ENCODE measurements around the gene C22orf23.
"Not testable (repeated sequence)": the region's sequence is repeated elsewhere in the genome, so short reads cannot be mapped to it uniquely, and the experiment has no call there.

Gene C22orf23

GRCh38 chr22:37954686-37955085, 1.3 kb upstream of the C22orf23 start:
- no peak for DNase-seq (ENCODE audit: low read depth)

- DNase-seq (ENCODE audit: low read depth), result no peak
Measured at GRCh38 chr22:37953062-37953436, 352 bp downstream of the C22orf23 start.

DNA sequence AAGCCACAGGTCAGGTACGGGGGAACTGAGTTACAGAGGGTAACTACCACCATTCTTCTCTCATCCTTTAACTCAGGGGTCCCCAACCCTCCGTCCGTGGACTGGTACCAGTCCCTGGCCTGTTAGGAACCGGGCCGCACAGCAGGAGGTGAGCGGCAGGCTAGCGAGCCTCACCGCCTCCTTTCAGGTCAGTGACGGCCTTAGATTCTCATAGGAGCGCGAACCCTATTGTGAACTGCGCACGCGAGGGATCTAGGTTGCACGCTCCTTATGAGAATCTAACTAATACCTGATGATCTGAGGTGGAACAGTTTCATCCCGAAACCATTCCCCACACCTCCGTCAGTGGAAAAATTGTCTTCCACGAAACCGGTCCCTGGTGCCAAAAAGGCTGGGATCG, 772 bp downstream of the C22orf23 start:
- not testable (repeated sequence) for DNase-seq (ENCODE audit: low read depth)

GRCh38 chr22:37951305-37951704, 2.1 kb downstream of the C22orf23 start:
- DNase-seq (ENCODE audit: low read depth), result no peak

GRCh38 chr22:37947142-37947795, 6.1 kb downstream of the C22orf23 start:
- not testable (repeated sequence) for DNase-seq (ENCODE audit: low read depth)

DNA sequence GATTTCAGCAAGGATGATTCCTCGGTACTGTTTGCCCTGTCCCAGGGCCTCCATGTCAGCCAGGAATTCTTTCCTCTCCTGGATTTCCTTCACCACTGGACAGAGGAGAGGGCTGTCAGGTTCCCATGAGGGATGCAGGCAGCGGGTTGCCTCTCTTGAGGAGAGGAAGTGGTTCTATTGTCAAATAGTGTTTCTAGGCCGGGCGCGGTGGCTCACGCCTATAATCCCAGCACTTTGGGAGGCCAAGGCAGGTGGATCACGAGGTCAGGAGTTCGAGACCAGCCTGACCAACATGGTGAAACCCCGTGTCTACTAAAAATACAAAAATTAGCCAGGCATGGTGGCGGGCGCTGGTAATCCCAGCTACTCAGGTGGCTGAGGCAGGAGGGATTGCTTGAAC, 9.0 kb downstream of the C22orf23 start:
- DNase-seq (ENCODE audit: low read depth), result not testable (repeated sequence)

- no peak for DNase-seq (ENCODE audit: low read depth)
Measured at GRCh38 chr22:37943825-37944198, 9.6 kb downstream of the C22orf23 start.

GRCh38 chr22:37943136-37943824, 10.1 kb downstream of the C22orf23 start:
- DNase-seq (ENCODE audit: low read depth), result no peak

- DNase-seq (ENCODE audit: low read depth), result no peak
Measured at GRCh38 chr22:37942133-37942532, 11.3 kb downstream of the C22orf23 start.

DNA sequence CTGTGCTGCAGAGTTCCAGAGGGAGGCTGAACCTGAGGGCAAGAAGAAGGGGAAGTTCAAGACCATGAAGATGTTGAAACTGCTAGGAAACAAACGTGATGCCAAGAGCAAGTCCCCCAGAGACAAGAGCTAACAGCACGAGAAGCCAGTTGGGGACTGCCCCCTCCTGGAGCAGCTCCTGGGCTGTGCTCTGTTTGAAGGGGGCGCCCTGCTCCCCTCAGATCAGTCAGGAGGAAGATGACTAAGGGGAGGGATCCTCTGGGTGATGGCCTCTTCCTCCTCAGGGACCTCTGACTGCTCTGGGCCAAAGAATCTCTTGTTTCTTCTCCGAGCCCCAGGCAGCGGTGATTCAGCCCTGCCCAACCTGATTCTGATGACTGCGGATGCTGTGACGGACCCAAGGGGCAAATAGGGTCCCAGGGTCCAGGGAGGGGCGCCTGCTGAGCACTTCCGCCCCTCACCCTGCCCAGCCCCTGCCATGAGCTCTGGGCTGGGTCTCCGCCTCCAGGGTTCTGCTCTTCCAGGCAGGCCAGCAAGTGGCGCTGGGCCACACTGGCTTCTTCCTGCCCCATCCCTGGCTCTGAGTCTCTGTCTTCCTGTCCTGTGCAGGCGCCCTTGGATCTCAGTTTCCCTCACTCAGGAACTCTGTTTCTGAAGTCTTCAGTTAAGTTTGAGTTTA, 12.6 kb downstream of the C22orf23 start:
- DNase-seq (ENCODE audit: low read depth), result no peak

DNA sequence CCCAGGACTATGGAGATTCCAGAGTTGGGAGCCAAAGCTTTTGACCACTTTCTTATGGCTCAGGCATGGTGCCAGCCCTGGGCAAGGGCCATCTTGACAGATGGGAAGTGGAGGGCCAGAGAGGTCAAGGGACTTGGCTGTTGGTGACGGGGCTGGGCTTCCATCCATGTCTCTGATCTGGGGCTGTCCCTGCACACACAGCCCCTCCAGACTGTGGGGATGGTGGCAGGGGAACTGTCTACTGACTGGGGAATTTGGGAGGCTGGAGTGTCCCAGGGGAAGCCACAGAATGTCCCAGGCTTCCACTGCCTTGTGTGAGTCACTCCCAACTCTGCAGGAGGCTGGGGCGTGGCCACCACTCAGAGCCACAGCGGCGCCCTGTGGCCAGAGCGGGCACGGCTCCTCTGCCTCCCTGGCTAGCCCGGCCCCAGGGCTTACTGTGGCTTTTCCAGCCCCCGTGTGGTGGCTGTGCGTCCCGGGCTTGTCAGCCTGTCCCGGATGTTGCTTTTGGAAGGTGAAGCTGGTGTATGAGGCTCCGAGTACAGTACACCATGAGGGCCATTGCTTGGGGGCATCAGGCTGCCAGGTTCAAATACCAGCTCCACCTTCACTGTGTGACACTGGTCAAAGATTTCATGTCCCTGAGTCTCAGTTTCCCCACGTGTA, 19.6 kb downstream of the C22orf23 start:
- DNase-seq (ENCODE audit: low read depth), result peak; percentile 77

DNA sequence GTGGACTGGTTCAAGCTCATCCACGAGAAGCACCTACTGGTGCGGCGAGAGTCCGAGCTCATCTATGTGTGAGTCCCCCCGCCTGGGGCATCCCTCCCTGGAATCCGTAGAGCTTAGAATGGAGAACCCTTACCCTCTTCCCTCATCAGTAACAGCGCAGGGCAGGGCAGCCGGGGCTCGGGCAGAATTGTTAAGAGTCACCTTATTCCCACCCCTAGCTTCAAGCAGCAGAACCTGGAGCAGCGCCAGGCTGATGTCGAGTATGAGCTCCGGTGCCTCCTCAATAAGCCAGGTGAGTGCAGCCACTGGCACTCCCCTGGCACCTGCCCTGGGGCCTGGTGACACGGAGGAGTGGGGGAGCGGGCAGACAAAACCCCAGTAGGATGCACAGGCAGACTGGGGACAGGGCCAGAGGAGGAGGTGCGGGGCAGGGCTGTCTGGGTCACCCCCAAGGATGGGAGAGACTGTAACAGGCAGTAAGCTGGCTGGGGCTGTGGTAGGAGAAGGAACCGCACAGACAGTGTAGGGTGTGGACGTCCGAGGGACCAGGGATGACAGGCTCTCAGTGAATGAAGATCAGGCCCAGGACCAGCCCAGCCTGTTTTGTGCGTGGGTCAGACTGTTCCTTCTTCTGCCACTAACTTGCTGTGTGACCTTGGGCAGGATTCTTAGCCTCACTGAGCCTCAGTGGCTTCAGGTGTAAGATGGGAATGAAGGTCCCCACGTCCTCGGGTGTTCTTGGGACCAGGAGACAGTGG, 20.4 kb downstream of the C22orf23 start:
- no peak for DNase-seq (ENCODE audit: low read depth)

GRCh38 chr22:37932401-37932800, 21.0 kb downstream of the C22orf23 start:
- no peak for DNase-seq (ENCODE audit: low read depth)

- no peak for DNase-seq (ENCODE audit: low read depth)
Measured at GRCh38 chr22:37931893-37932389, 21.5 kb downstream of the C22orf23 start.

DNA sequence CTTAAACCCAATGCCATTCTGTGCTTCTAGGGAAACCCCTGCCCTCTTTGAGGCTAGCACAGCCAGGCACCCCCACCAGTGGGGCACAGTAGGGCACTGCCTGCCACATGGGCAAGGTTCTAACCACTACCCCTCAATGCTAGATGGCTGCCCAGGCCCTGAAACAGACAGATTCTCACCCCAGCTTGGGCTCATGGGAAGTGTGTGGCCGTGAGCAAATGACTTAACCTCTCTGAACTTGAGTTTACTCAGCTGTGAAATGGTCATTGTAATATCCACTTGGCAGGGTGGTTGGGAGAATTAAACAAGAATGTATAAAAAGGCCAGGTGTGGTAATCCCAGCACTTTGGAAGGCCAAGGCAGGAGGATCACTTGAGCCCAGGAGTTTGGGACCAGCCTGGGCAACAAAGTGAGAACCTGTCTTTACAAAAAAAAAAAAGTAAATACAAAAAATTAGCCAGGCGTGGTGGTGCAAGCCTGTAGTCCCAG, 22.4 kb downstream of the C22orf23 start:
- no peak for DNase-seq (ENCODE audit: low read depth)

- DNase-seq (ENCODE audit: low read depth), result no peak
Measured at GRCh38 chr22:37930270-37930951, 23.0 kb downstream of the C22orf23 start.

DNA sequence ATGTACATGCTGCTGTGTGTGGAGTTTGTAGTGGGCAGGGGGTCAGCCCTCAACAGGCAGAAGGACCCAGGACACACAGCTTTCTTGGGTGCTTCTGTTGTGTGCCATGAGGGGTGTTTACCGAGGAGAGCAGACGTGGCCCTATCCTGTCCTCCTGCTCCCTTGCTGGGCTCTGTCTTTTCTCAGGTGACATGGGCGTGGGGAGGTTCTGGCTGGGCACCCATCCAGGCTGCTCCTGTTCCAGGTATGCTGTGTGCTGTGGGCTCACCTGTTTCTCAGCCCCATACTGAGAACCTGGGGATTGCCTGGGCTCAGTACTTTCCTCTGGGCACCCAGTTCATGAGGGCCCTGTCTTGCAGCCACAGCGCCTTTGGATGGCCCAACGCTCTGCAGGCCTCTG, 24.0 kb downstream of the C22orf23 start:
- no peak for DNase-seq (ENCODE audit: low read depth)

DNA sequence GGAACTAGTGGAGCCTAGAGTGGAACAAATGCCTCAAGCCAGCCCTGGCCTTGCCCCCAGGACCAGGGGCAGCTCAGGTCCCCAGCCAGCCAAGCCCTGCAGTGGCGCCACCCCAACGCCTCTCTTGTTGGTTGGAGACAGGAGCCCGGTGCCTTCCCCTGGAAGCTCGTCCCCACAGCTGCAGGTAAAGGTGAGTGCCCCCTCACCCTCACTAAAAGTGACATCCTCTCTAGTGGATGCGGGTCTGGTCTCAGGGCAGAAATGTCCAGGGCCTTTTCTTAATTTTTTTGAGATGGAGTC, 25.8 kb downstream of the C22orf23 start:
- DNase-seq (ENCODE audit: low read depth), result no peak

DNA sequence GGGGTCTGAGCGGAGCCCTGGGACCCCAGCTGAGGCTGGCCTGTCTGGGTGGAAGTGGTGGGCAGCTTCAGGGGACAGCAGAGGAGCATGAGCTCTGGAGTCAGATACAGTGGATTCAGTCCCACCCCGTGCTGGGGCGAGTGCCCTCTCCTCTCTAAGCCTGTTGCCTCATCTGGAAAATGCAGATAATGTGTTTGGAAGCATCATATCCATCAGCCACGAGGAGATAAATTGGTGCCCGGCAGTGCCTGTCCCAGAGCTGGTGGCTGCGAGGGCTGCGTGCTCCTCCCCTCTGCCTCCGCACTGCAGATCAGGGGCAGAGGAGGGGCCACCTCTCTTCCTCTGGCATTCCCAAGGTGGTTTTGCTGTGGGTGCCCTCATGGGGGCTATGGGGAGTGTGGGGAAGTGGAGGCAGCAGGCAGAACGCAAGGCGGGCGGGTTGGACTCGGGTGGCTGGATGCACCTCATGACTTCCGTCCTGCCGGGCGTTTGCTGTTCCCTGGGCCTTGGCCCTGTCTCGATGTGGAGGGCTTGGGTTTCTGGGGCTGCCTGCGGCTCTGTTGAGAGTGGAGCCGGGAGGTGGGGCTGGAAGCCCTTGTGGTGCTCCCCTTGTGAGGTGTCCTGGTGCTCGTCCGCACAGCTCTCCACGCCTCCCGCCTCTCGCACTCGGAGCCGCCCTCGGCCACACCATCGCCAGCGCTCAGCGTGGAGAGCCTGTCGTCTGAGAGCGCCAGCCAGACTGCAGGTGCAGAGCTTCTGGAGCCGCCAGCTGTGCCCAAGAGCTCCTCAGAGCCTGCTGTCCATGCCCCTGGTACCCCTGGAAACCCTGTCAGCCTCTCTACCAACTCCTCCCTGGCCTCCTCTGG, 26.4 kb downstream of the C22orf23 start:
- DNase-seq (ENCODE audit: low read depth), result no peak

- DNase-seq (ENCODE audit: low read depth), result no peak
Measured at GRCh38 chr22:37926358-37926757, 27.0 kb downstream of the C22orf23 start.
